ENCODE results near the gene BAG3. TPM values are rescaled to one million over a fixed set of nuclear protein-coding genes. Genes with fewer than 3 reads are reported as not detected.
A peak's percentile ranks its signal among the peaks of the same experiment; 100 is the strongest.

BAG3 gene
- total RNA-seq, 2 donors from 2014 or later = 13.4 to 19.5 TPM

DNA sequence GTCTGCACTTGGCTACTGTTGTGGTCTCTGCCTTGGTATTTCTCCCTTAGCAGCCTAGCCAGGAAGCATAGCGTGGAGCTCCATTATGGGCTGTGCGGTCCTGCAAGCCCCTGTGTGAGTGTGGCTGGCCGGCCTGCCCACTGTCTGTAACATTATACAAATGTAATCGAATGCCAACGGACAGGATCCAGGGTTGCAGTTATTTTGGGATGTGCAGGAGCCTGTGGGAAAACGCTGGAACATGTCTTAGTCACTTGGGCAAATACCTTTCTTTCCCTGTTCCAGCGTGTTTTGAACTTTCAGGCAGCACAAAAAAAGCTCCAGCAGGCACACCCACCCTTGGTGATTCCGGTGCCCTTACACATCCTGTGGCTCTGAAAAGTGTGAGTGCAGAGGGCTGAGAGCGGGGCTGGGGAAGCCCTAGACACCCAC is 29.5 kb downstream of the BAG3 start:
- Mint-ChIP-seq H3K9me3 (peaks cover 9% of the 10 kb centered on the region), H3K27me3 (ENCODE audit: insufficient read depth) (peaks cover 3% of the 10 kb centered on the region), H3K4me1 (no peaks in the 10 kb centered on the region), H3K36me3 (ENCODE audit: low read depth) (peaks cover 15% of the 10 kb centered on the region), H3K4me3 (no peak overlapping the region), H3K27ac (no peak overlapping the region)
- no peaks in the 10 kb centered on the region for H3K4me1 ChIP-seq (ENCODE audit: control insufficient read depth, insufficient read depth, low read length)
- H3K9ac ChIP-seq (ENCODE audit: extremely low read depth, low read length, poor library complexity, severe bottlenecking) = no peak overlapping the region
- no peak for DNase-seq
- H3K27ac ChIP-seq (ENCODE audit: low read depth, low read length) = no peak overlapping the region
- H3K27me3 ChIP-seq (ENCODE audit: control insufficient read depth, insufficient read depth, low read length, poor library complexity, severe bottlenecking) = no peaks in the 10 kb centered on the region
- H3K9me3 ChIP-seq (ENCODE audit: control insufficient read depth, low read length) = no peaks in the 10 kb centered on the region
- no peak overlapping the region for H3K4me3 ChIP-seq (ENCODE audit: low read length)
- TF ChIP-seq, protein P1, sequence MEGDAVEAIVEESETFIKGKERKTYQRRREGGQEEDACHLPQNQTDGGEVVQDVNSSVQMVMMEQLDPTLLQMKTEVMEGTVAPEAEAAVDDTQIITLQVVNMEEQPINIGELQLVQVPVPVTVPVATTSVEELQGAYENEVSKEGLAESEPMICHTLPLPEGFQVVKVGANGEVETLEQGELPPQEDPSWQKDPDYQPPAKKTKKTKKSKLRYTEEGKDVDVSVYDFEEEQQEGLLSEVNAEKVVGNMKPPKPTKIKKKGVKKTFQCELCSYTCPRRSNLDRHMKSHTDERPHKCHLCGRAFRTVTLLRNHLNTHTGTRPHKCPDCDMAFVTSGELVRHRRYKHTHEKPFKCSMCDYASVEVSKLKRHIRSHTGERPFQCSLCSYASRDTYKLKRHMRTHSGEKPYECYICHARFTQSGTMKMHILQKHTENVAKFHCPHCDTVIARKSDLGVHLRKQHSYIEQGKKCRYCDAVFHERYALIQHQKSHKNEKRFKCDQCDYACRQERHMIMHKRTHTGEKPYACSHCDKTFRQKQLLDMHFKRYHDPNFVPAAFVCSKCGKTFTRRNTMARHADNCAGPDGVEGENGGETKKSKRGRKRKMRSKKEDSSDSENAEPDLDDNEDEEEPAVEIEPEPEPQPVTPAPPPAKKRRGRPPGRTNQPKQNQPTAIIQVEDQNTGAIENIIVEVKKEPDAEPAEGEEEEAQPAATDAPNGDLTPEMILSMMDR (conservative IDR thresholded peaks at IDR 0.05) = no peak
- WGBS, 2 experiments (ENCODE audit: insufficient coverage in 1 of 2, insufficient read length in 1 of 2) = 90 to 95% methylated on average over 7 to 9 of the region's 9 CpGs
- H3K36me3 ChIP-seq (ENCODE audit: control insufficient read depth, insufficient read depth, low read length) = peaks cover 25% of the 10 kb centered on the region

DNA sequence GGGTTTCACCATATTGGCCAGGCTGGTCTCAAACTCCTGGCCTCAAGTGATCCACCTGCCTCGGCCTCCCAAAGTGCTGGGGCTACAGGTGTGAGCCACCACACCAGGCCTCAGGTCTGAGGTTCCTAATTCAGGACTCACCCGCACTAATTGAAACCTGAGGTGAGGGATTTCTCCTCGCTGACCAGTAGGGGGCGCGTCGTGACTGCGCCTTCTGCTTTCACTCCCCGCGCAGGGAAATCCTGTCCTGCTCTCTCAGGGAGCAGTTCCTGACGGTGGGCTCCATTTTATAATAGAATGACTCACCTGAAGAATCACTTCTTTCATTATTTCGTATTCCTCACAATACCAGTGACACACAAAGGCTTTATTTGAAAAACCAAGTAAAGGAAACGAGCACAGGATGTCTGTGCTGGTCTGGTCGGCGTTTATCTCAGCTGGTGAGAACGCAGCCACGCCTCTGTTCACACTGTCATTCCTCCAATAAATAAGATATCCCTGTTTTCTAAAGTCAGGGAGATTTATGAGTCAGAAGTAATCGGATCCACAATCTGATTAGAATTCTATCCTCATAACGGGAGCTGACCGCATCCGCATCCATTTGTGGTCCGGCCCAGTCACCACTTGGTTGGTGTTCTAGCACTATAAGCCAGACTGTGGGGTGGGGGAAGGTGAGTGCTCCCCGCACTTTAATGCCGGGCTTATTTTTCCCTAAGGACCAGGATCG is 35.4 kb downstream of the BAG3 start:
- H3K9me3 Mint-ChIP-seq = peaks cover 8% of the 10 kb centered on the region
- no peaks in the 10 kb centered on the region for H3K9me3 ChIP-seq (ENCODE audit: control insufficient read depth, low read length)
- peak overlapping the region; percentile 61 for H3K4me3 Mint-ChIP-seq
- WGBS, 2 experiments (ENCODE audit: insufficient coverage in 1 of 2, insufficient read length in 1 of 2) = 7% methylated on average over 11 to 24 of the region's 24 CpGs
- TF ChIP-seq, protein P1 (conservative IDR thresholded peaks at IDR 0.05) = peak; percentile 99
- H3K36me3 Mint-ChIP-seq (ENCODE audit: low read depth) = no peaks in the 10 kb centered on the region
- no peaks in the 10 kb centered on the region for H3K27me3 ChIP-seq (ENCODE audit: control insufficient read depth, insufficient read depth, low read length, poor library complexity, severe bottlenecking)
- peak overlapping the region; percentile 34 for H3K27ac ChIP-seq (ENCODE audit: low read depth, low read length)
- peak overlapping the region; percentile 78 for H3K4me3 ChIP-seq (ENCODE audit: low read length)
- peak overlapping the region; percentile 60 for H3K9ac ChIP-seq (ENCODE audit: extremely low read depth, low read length, poor library complexity, severe bottlenecking)
- peaks cover 3% of the 10 kb centered on the region for H3K27me3 Mint-ChIP-seq (ENCODE audit: insufficient read depth)
- H3K4me1 ChIP-seq (ENCODE audit: control insufficient read depth, insufficient read depth, low read length) = peaks cover 5% of the 10 kb centered on the region
- peaks cover 27% of the 10 kb centered on the region for H3K4me1 Mint-ChIP-seq
- no peaks in the 10 kb centered on the region for H3K36me3 ChIP-seq (ENCODE audit: control insufficient read depth, insufficient read depth, low read length)
- H3K27ac Mint-ChIP-seq = peak overlapping the region; percentile 98
- DNase-seq = peak; percentile 92

DNA sequence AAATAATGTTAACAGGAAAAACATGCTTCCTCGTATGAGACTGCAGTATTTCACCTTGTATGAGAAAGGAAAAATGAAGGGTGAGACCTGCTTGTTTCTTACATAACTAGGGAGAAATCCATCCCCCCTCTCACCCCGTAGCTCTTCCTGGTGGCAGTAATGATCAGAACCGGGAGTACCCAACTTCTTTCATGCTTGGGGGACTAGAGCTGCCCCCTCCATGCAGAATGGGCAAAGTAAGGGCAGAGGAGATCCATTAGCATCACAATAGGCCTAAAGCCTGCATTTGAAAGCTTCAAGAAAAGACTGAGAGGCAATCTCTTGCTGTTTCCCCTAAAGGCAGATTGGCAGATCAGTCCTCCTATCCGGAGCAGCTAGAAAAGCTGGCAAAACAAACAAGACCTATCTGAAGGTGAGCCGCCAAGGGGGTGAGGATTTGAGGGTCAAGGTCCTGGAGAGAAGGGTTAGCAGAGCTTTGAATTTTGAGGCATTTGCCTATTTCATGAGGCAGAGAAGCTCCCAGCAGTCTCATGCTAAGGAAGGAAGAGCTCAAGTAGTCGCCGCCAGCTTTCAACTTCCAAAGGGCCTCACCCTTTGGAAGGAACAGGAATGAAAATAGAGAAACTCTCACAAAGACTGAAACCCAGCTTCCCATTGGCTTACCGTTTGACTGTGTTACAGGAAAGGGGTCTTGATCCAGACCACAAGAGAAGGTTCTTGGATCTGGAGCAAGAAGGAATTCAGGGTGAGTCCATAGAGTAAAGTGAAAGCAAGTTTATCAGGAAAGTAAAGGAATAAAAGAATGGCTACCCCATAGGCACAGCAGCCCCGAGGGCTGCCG is 36.2 kb downstream of the BAG3 start:
- Histone ChIP-seq H3K9me3 (ENCODE audit: control insufficient read depth, low read length) (no peaks in the 10 kb centered on the region), H3K27ac (ENCODE audit: low read depth, low read length) (peak overlapping the region; percentile 34), H3K36me3 (ENCODE audit: control insufficient read depth, insufficient read depth, low read length) (no peaks in the 10 kb centered on the region), H3K27me3 (ENCODE audit: control insufficient read depth, insufficient read depth, low read length, poor library complexity, severe bottlenecking) (no peaks in the 10 kb centered on the region), H3K4me3 (ENCODE audit: low read length) (peak overlapping the region; percentile 78), H3K9ac (ENCODE audit: extremely low read depth, low read length, poor library complexity, severe bottlenecking) (peak overlapping the region; percentile 60), H3K4me1 (ENCODE audit: control insufficient read depth, insufficient read depth, low read length) (peaks cover 5% of the 10 kb centered on the region)
- peak overlapping the region; percentile 61 for H3K4me3 Mint-ChIP-seq
- peak overlapping the region; percentile 98 for H3K27ac Mint-ChIP-seq
- H3K27me3 Mint-ChIP-seq (ENCODE audit: insufficient read depth) = no peaks in the 10 kb centered on the region
- DNase-seq = peak; percentile 98
- TF ChIP-seq, protein P1 (conservative IDR thresholded peaks at IDR 0.05) = no peak
- H3K36me3 Mint-ChIP-seq (ENCODE audit: low read depth) = no peaks in the 10 kb centered on the region
- H3K4me1 Mint-ChIP-seq = peaks cover 27% of the 10 kb centered on the region
- peaks cover 3% of the 10 kb centered on the region for H3K9me3 Mint-ChIP-seq
- 2 to 6% methylated on average over 7 to 10 of the region's 10 CpGs for WGBS, 2 experiments (ENCODE audit: insufficient coverage in 1 of 2, insufficient read length in 1 of 2)
